Left hindlimb (tissue), 1 donor: ENCODE measurements around the gene TNIK.

Experiments used
- DNase-seq: peaks from one replicate; pipeline ENCODE4 v3.0.0-alpha.2; 2018

Gene TNIK

GRCh38 chr3:171115667-171116066 lies 344.5 kb downstream of the TNIK start:
- no peak for DNase-seq

GRCh38 chr3:171113716-171114115 lies 346.5 kb downstream of the TNIK start:
- DNase-seq: no peak

GRCh38 chr3:171110715-171111114 lies 349.5 kb downstream of the TNIK start:
- no peak for DNase-seq

GRCh38 chr3:171108066-171108465 lies 352.1 kb downstream of the TNIK start:
- no peak for DNase-seq

GRCh38 chr3:171103185-171103584 lies 357.0 kb downstream of the TNIK start:
- no peak for DNase-seq

GRCh38 chr3:171101982-171102641 lies 358.1 kb downstream of the TNIK start:
- no peak for DNase-seq

GRCh38 chr3:171099911-171100310 lies 360.3 kb downstream of the TNIK start:
- DNase-seq: no peak

- DNase-seq: no peak
These were observed 365.1 kb downstream of the TNIK start for GRCh38 chr3:171095063-171095462.

GRCh38 chr3:171094411-171094810 lies 365.8 kb downstream of the TNIK start:
- no peak for DNase-seq

GRCh38 chr3:171093462-171093861 lies 366.7 kb downstream of the TNIK start:
- DNase-seq: no peak

- DNase-seq: no peak
These were observed 367.7 kb downstream of the TNIK start for GRCh38 chr3:171092467-171092911.

GRCh38 chr3:171090321-171090720 lies 369.9 kb downstream of the TNIK start:
- DNase-seq: no peak

- DNase-seq: no peak
These were observed 371.0 kb downstream of the TNIK start for GRCh38 chr3:171088964-171089754.

- no peak for DNase-seq
These were observed 371.7 kb downstream of the TNIK start for GRCh38 chr3:171088496-171088895.

- no peak for DNase-seq
These were observed 373.3 kb downstream of the TNIK start for GRCh38 chr3:171086914-171087313.

GRCh38 chr3:171077261-171077660 lies 382.9 kb downstream of the TNIK start:
- DNase-seq: no peak

- no peak for DNase-seq
These were observed 387.8 kb downstream of the TNIK start for GRCh38 chr3:171072432-171072831.

GRCh38 chr3:171068658-171069057 lies 391.5 kb downstream of the TNIK start:
- DNase-seq: no peak

- no peak for DNase-seq
These were observed 394.0 kb downstream of the TNIK start for GRCh38 chr3:171066206-171066605.

- DNase-seq: no peak
These were observed 394.5 kb downstream of the TNIK start for GRCh38 chr3:171065732-171066131.

GRCh38 chr3:171064461-171064860 lies 395.7 kb downstream of the TNIK start:
- DNase-seq: no peak

GRCh38 chr3:171061749-171062148 lies 398.5 kb downstream of the TNIK start:
- no peak for DNase-seq

- no peak for DNase-seq
These were observed 400.2 kb downstream of the TNIK start for GRCh38 chr3:171059978-171060377.

GRCh38 chr3:171058873-171059603 lies 401.2 kb downstream of the TNIK start:
- DNase-seq: no peak
